Loucy (cell line): Measurements from ENCODE around the gene CYP4F11.

Source experiments
- H2AFZ ChIP-seq: fragments of 200-600 bp; sonication (generic); 2 replicates; pipeline ENCODE4 v1.6.0; 2016; ENCODE audit warnings: antibody characterized with exemption, mild to moderate bottlenecking, low read length, moderate library complexity
- H3F3A ChIP-seq: fragments of 200-600 bp; 2 replicates; pipeline ENCODE4 v1.6.0; 2016; ENCODE audit warnings: antibody characterized with exemption, low read depth, mild to moderate bottlenecking
- H3K27me3 ChIP-seq: fragments of 200-600 bp; sonication (generic); 2 replicates; pipeline ENCODE4 v1.6.1; 2014; ENCODE audit warnings: low read length, mild to moderate bottlenecking; ENCODE audit not compliant: insufficient read depth, poor library complexity, severe bottlenecking
- H3K36me3 ChIP-seq: fragments of 200-600 bp; sonication (generic); 2 replicates; pipeline ENCODE4 v1.6.1; 2016; ENCODE audit warnings: low read length; ENCODE audit not compliant: insufficient read depth
- H3K4me1 ChIP-seq: fragments of 200-600 bp; sonication (generic); 2 replicates; pipeline ENCODE4 v1.5.1; 2014; ENCODE audit warnings: low read length, mild to moderate bottlenecking; ENCODE audit not compliant: insufficient read depth, poor library complexity, severe bottlenecking
- H3K4me2 ChIP-seq: fragments of 200-600 bp; sonication (generic); 2 replicates; pipeline ENCODE4 v1.6.0; 2014; ENCODE audit warnings: antibody characterized with exemption, low read length, low read depth, mild to moderate bottlenecking; ENCODE audit not compliant: poor library complexity, severe bottlenecking
- H3K4me3 ChIP-seq: fragments of 200-600 bp; sonication (generic); 2 replicates; pipeline ENCODE4 v1.5.1; 2014; ENCODE audit warnings: low read length, mild to moderate bottlenecking, mixed read lengths; ENCODE audit not compliant: poor library complexity, severe bottlenecking
- H3K79me2 ChIP-seq: fragments of 200-600 bp; sonication (generic); 2 replicates; pipeline ENCODE4 v1.6.1; 2014; ENCODE audit warnings: low read length; ENCODE audit not compliant: insufficient read depth
- H3K9ac ChIP-seq: fragments of 200-600 bp; sonication (generic); 2 replicates; pipeline ENCODE4 v1.6.0; 2014; ENCODE audit warnings: mild to moderate bottlenecking, low read depth, low read length, moderate library complexity; ENCODE audit not compliant: poor library complexity, severe bottlenecking
- H3K9me2 ChIP-seq: fragments of 200-600 bp; sonication (generic); replicated peaks from 2 replicates; pipeline ENCODE4 v1.6.1; 2016; ENCODE audit warnings: low read depth, low read length, mixed read lengths
- H3K9me3 ChIP-seq: fragments of 200-600 bp; sonication (generic); 2 replicates; pipeline ENCODE4 v1.6.1; 2014; ENCODE audit warnings: mild to moderate bottlenecking, antibody characterized with exemption, low read length, low read depth; ENCODE audit not compliant: insufficient read depth
- H4K20me1 ChIP-seq: fragments of 200-600 bp; sonication (generic); 2 replicates; pipeline ENCODE4 v1.6.0; 2014; ENCODE audit warnings: antibody characterized with exemption, low read length, mild to moderate bottlenecking; ENCODE audit not compliant: insufficient read depth, poor library complexity, severe bottlenecking
- CTCF ChIP-seq: fragments of 200-600 bp; sonication (generic); conservative IDR thresholded peaks from 2 replicates; pipeline ENCODE4 v1.5.1; 2014; ENCODE audit warnings: mild to moderate bottlenecking, antibody characterized with exemption, low read length
- EZH2phosphoT487 ChIP-seq: fragments of 200-600 bp; IDR thresholded peaks from 2 replicates; pipeline ENCODE4 v1.6.1; 2018; ENCODE audit warnings: antibody characterized with exemption, mild to moderate bottlenecking, moderate library complexity, borderline replicate concordance

The CYP4F11 gene

GRCh38 chr19:15944401-15944800, 10.1 kb upstream of the CYP4F11 start:
- H3K9me3 ChIP-seq, result peaks cover 12% of the 10 kb centered on the region
- no peaks in the 10 kb centered on the region for H3K27me3 ChIP-seq
- no peaks in the 10 kb centered on the region for H3K36me3 ChIP-seq
- no peak overlapping the region for H3K4me3 ChIP-seq
- no peak overlapping the region for H2AFZ ChIP-seq
- no peak overlapping the region for H3K9ac ChIP-seq
- H3K79me2 ChIP-seq, result no peaks in the 10 kb centered on the region
- no peak overlapping the region for H3K4me2 ChIP-seq
- TF ChIP-seq CTCF (no peak), EZH2phosphoT487 (no peak)
- no peaks in the 10 kb centered on the region for H3K9me2 ChIP-seq
- H4K20me1 ChIP-seq, result no peaks in the 10 kb centered on the region
- H3K4me1 ChIP-seq, result no peaks in the 10 kb centered on the region
- H3F3A ChIP-seq, result no peaks in the 10 kb centered on the region

DNA sequence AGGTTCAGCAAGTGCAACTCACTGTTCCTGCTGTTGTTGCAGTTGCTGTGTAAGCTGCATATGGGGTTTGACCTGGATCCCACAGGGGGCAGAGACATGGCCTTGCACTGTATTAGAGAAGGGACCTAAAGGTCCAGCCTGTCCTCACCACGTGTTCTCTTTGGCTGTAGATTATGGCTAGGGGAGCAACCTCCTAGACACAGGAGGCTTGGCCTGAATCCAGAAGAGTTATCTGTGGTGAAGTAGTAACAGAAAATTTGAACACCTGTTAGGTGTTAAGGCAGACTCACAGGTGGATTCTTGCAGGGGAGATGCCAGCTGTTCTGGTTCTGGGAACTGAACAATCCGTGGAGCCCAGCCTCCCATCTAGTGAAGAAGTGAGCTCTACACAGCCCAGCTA, 3.4 kb upstream of the CYP4F11 start:
- H4K20me1 ChIP-seq, result no peaks in the 10 kb centered on the region

DNA sequence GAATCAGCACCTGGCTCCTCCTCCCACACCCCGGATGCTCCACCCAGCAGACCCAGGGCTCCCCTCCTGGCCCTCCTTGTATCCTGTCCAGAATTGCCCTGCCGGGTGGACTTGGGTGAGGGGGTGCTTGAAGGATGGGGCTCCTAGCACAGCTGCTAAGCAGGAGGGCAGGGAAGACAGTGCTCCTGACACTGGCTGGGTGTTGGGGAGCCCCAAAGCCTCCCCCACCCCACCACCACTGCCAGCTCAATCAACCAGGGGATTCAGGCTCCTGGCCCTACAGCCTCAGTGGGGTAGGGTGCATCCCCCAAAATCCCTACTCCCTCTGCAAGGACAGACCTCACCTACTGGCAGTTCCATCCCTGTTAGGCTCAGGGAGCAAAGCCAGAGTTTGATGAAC, 2.6 kb upstream of the CYP4F11 start:
- H3F3A ChIP-seq, result no peaks in the 10 kb centered on the region
- no peaks in the 10 kb centered on the region for H3K27me3 ChIP-seq
- H3K9ac ChIP-seq, result no peak overlapping the region
- peaks cover 10% of the 10 kb centered on the region; the same call in 1 of the 2 replicates for H3K9me3 ChIP-seq
- no peaks in the 10 kb centered on the region for H3K36me3 ChIP-seq
- no peak overlapping the region for H3K4me2 ChIP-seq
- H3K4me3 ChIP-seq, result no peak overlapping the region
- H3K4me1 ChIP-seq, result no peaks in the 10 kb centered on the region
- H3K79me2 ChIP-seq, result no peaks in the 10 kb centered on the region
- no peak overlapping the region for H2AFZ ChIP-seq
- no peaks in the 10 kb centered on the region for H4K20me1 ChIP-seq
- TF ChIP-seq CTCF, result no peak
- TF ChIP-seq EZH2phosphoT487, result no peak
- H3K9me2 ChIP-seq, result no peaks in the 10 kb centered on the region

More for the DNA sequence above, 3.4 kb upstream of the CYP4F11 start:
- Histone ChIP-seq H2AFZ (no peak overlapping the region), H3K79me2 (no peaks in the 10 kb centered on the region), H3K27me3 (no peaks in the 10 kb centered on the region), H3F3A (no peaks in the 10 kb centered on the region), H3K9me3 (peaks cover 10% of the 10 kb centered on the region; the same call in 1 of the 2 replicates), H3K4me1 (no peaks in the 10 kb centered on the region), H3K36me3 (no peaks in the 10 kb centered on the region), H3K4me2 (no peak overlapping the region), H3K4me3 (no peak overlapping the region), H3K9me2 (no peaks in the 10 kb centered on the region), H3K9ac (no peak overlapping the region)
- no peak for TF ChIP-seq CTCF
- no peak for TF ChIP-seq EZH2phosphoT487
